HTERT RPE-1 (cell line): Measurements from ENCODE around the gene ARHGEF7.

Experiments
- in situ Hi-C: fragments of 300-500 bp; cut with MboI; formaldehyde crosslinking; loops from 4 replicates; pipeline ENCODE4 v1.14.3; 2020; ENCODE audit warnings: low sequenced_read_pairs

The ARHGEF7 gene

GRCh38 chr13:111295886-111296285 is 180.8 kb downstream of the ARHGEF7 start:
- in situ Hi-C loops = no loop called here

GRCh38 chr13:111296417-111296816 is 181.3 kb downstream of the ARHGEF7 start:
- in situ Hi-C loops = no loop called here

- in situ Hi-C loops = no loop called here
These were observed 183.3 kb downstream of the ARHGEF7 start for GRCh38 chr13:111298214-111298975.

GRCh38 chr13:111302045-111302726 is 187.1 kb downstream of the ARHGEF7 start:
- in situ Hi-C loops = no loop called here

GRCh38 chr13:111303559-111303958 is 188.4 kb downstream of the ARHGEF7 start:
- in situ Hi-C loops = no loop called here

- in situ Hi-C loops = no loop called here
These were observed 189.0 kb downstream of the ARHGEF7 start for GRCh38 chr13:111304041-111304544.

GRCh38 chr13:111304603-111305289 is 189.6 kb downstream of the ARHGEF7 start:
- in situ Hi-C loops = no loop called here

GRCh38 chr13:111312944-111313590 is 198.0 kb downstream of the ARHGEF7 start:
- in situ Hi-C loops = no loop called here

- in situ Hi-C loops = no loop called here
These were observed 198.9 kb downstream of the ARHGEF7 start for GRCh38 chr13:111313911-111314425.

GRCh38 chr13:111314852-111315251 is 199.7 kb downstream of the ARHGEF7 start:
- in situ Hi-C loops = no loop called here

- in situ Hi-C loops = no loop called here
These were observed 200.4 kb downstream of the ARHGEF7 start for GRCh38 chr13:111315347-111315995.

- in situ Hi-C loops = no loop called here
These were observed 201.1 kb downstream of the ARHGEF7 start for GRCh38 chr13:111316161-111316730.

- in situ Hi-C loops = no loop called here
These were observed 202.0 kb downstream of the ARHGEF7 start for GRCh38 chr13:111317042-111317550.

- in situ Hi-C loops = no loop called here
These were observed 202.6 kb downstream of the ARHGEF7 start for GRCh38 chr13:111317571-111318345.

GRCh38 chr13:111318386-111318785 is 203.3 kb downstream of the ARHGEF7 start:
- in situ Hi-C loops = no loop called here

GRCh38 chr13:111319521-111319920 is 204.4 kb downstream of the ARHGEF7 start:
- in situ Hi-C loops = no loop called here

- in situ Hi-C loops = no loop called here
These were observed 205.1 kb downstream of the ARHGEF7 start, which contains the start of gene TEX29 for GRCh38 chr13:111319998-111320911. TEX29 (plus strand) TSS chr13:111320642; CDS start chr13:111320891, 249 bp downstream.
